Subcutaneous adipose tissue (tissue), 4 donors: ENCODE measurements around the gene SUV39H1. TPM values are rescaled to one million over a fixed set of nuclear protein-coding genes. Genes with fewer than 3 reads are reported as not detected.

Experiments
- CTCF ChIP-seq: fragments of 450-650 bp; IDR thresholded peaks from one replicate; pipeline ENCODE4 v1.5.1; 2016; ENCODE audit warnings: low read depth, mild to moderate bottlenecking, control low read depth, antibody characterized with exemption, moderate library complexity
- total RNA-seq, 4 donors: library from RNA; depleted of rRNA; stranded (reverse); fragments of >200 nt; gene quantifications; one replicate each; pipeline ENCODE4 v1.1.0, GENCODE V29; 2016

SUV39H1 gene
- total RNA-seq, 4 donors from 2014 or later, result 2.7 to 15.4 (median 6.0) TPM

- no peak for TF ChIP-seq CTCF
Measured at GRCh38 chrX:48685416-48685815, 11.1 kb upstream of the SUV39H1 start.

GRCh38 chrX:48688531-48689150 lies 7.9 kb upstream of the SUV39H1 start:
- no peak for TF ChIP-seq CTCF

- TF ChIP-seq CTCF, result no peak
Measured at GRCh38 chrX:48689208-48689920, 7.2 kb upstream of the SUV39H1 start.

- TF ChIP-seq CTCF, result no peak
Measured at GRCh38 chrX:48694776-48695533, 1.6 kb upstream of the SUV39H1 start.

- no peak for TF ChIP-seq CTCF
Measured at GRCh38 chrX:48695534-48695896, 1.0 kb upstream of the SUV39H1 start.

- TF ChIP-seq CTCF, result no peak
Measured at GRCh38 chrX:48695925-48696300, 621 bp upstream of the SUV39H1 start.
